DOHH2 (cell line): Measurements from ENCODE around the gene CMTR1.

Experiments
- H3F3A ChIP-seq: fragments of 200-600 bp; sonication (generic), shearing (Covaris generic); 2 replicates; pipeline ENCODE4 v1.6.0; 2016; ENCODE audit warnings: antibody characterized with exemption, mild to moderate bottlenecking; ENCODE audit not compliant: control insufficient read depth, insufficient read depth
- H3K27ac ChIP-seq: fragments of 200-600 bp; sonication (generic); 2 replicates; pipeline ENCODE4 v1.5.1; 2014; ENCODE audit warnings: low read depth, mild to moderate bottlenecking, low read length, moderate library complexity
- H3K27me3 ChIP-seq: fragments of 200-600 bp; sonication (generic); 2 replicates; pipeline ENCODE4 v1.6.1; 2014; ENCODE audit warnings: mild to moderate bottlenecking, low read length, mixed read lengths; ENCODE audit not compliant: control insufficient read depth
- H3K36me3 ChIP-seq: fragments of 200-600 bp; sonication (generic); 2 replicates; pipeline ENCODE4 v1.6.1; 2014; ENCODE audit warnings: mild to moderate bottlenecking, low read length, moderate library complexity, mixed read lengths; ENCODE audit not compliant: control insufficient read depth
- H3K4me1 ChIP-seq: fragments of 200-600 bp; sonication (generic); 2 replicates; pipeline ENCODE4 v1.6.1; 2014; ENCODE audit warnings: mild to moderate bottlenecking, low read length, mixed read lengths; ENCODE audit not compliant: control insufficient read depth
- H3K4me2 ChIP-seq: fragments of 200-600 bp; sonication (generic); 2 replicates; pipeline ENCODE4 v1.6.0; 2014; ENCODE audit warnings: mild to moderate bottlenecking, low read length, moderate library complexity
- H3K4me3 ChIP-seq: fragments of 200-600 bp; sonication (generic); 2 replicates; pipeline ENCODE4 v1.5.1; 2014; ENCODE audit warnings: mild to moderate bottlenecking, low read length, mixed read lengths
- H3K79me2 ChIP-seq: fragments of 200-600 bp; sonication (generic); 2 replicates; pipeline ENCODE4 v1.6.1; 2014; ENCODE audit warnings: mild to moderate bottlenecking, low read length, mixed read lengths; ENCODE audit not compliant: control insufficient read depth
- H3K9me2 ChIP-seq: fragments of 200-600 bp; sonication (generic); replicated peaks from 2 replicates; pipeline ENCODE4 v1.6.1; 2014; ENCODE audit warnings: mild to moderate bottlenecking, low read length, mixed read lengths; ENCODE audit not compliant: control insufficient read depth
- H3K9me3 ChIP-seq: fragments of 200-600 bp; sonication (generic); 2 replicates; pipeline ENCODE4 v1.6.1; 2014; ENCODE audit warnings: antibody characterized with exemption, low read length, mixed read lengths; ENCODE audit not compliant: control insufficient read depth, insufficient read depth
- H4K20me1 ChIP-seq: fragments of 200-600 bp; sonication (generic); 2 replicates; pipeline ENCODE4 v1.6.0; 2014; ENCODE audit warnings: low read depth, mild to moderate bottlenecking, antibody characterized with exemption, low read length, moderate library complexity; ENCODE audit not compliant: control insufficient read depth, insufficient read depth
- CTCF ChIP-seq: fragments of 200-600 bp; sonication (generic); IDR thresholded peaks from one replicate; pipeline ENCODE4 v1.5.1; 2014; ENCODE audit warnings: antibody characterized with exemption, mild to moderate bottlenecking, low read depth, low read length; ENCODE audit not compliant: poor library complexity, severe bottlenecking
- EZH2phosphoT487 ChIP-seq: fragments of 200-600 bp; sonication (generic); IDR thresholded peaks from 2 replicates; pipeline ENCODE4 v1.6.1; 2017; ENCODE audit warnings: borderline replicate concordance, mild to moderate bottlenecking, antibody characterized with exemption, low read length, moderate library complexity, mixed read lengths

The CMTR1 gene

DNA sequence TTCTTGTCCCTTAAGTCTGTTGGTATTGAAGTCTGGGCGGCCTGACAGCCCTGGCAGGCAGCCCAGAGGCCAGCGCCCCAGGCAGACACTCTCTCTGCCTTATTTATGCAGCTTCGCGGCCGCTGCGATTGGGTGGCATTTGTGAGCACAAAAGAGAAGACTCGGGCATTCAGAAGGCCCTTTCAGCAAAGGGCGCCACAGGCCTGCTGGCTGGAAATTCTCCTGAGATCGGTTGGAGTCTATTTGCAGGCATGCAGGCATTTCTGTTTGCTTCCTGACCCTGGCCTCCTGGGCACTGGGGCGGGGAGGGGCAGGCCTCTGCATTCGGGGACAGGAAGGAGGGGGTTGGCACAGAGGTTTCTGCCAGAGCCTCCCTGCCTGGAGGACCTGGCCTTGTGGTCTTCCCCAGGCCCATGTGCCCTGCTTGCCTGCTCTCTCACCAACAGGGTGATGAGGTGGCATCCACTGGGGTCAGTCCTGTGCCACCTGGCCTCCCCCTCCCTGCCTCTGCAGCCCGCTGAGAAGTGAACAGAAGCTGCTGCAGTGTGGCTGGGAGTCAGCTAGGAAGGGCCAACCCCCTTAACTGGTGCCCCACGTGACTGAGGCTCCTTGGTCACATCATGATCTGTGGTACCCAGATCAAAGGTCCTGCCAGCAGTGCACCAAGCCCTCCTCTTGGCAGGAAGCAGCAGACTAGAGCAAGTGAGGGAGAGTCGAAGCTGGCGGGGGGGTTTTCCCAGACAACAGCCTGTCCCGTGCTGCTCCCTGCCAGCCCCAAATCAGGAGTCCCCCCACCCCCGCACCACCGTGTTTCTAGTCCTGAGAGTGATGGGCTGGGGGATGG is 83.3 kb downstream of the CMTR1 start:
- Histone ChIP-seq H3F3A (no peaks in the 10 kb centered on the region), H3K4me2 (no peak overlapping the region), H3K27me3 (peaks cover 17% of the 10 kb centered on the region), H3K27ac (no peak overlapping the region), H3K9me2 (no peaks in the 10 kb centered on the region), H3K36me3 (no peaks in the 10 kb centered on the region), H3K4me3 (no peak overlapping the region), H3K79me2 (no peaks in the 10 kb centered on the region), H3K4me1 (no peaks in the 10 kb centered on the region), H4K20me1 (no peaks in the 10 kb centered on the region), H3K9me3 (no peaks in the 10 kb centered on the region)
- TF ChIP-seq CTCF (no peak), EZH2phosphoT487 (no peak)

DNA sequence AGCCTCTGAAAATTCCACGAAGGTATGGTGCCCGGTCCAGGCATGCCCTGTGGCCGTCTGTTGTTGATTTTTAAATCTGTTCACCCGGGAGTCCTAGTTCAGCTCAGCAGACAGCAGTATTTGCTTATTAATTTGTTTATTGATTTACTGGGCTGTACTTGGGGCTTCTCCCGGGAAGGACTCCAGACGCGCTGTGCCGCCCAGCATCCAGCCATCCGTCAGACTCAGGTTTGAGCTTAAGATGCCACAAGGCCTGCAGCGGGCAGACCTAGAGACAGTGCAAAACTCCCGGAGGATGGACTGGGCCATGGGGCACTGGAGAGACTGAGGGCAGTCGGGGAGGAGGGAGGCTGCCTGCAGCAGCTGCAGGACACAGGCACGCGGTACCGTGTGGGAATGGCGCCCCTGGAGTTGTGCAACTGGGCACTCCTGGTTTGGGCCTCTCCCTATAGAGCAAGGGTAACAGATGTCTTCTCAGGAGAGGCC is 83.9 kb downstream of the CMTR1 start:
- TF ChIP-seq EZH2phosphoT487, result no peak
- TF ChIP-seq CTCF, result no peak
- H4K20me1 ChIP-seq, result no peaks in the 10 kb centered on the region
- H3K79me2 ChIP-seq, result no peaks in the 10 kb centered on the region
- no peak overlapping the region for H3K4me2 ChIP-seq
- no peaks in the 10 kb centered on the region for H3K9me2 ChIP-seq
- no peak overlapping the region for H3K4me3 ChIP-seq
- H3K4me1 ChIP-seq, result no peaks in the 10 kb centered on the region
- no peaks in the 10 kb centered on the region for H3K36me3 ChIP-seq
- H3F3A ChIP-seq, result no peaks in the 10 kb centered on the region
- H3K27me3 ChIP-seq, result peaks cover 19% of the 10 kb centered on the region
- H3K9me3 ChIP-seq, result no peaks in the 10 kb centered on the region
- H3K27ac ChIP-seq, result no peak overlapping the region

DNA sequence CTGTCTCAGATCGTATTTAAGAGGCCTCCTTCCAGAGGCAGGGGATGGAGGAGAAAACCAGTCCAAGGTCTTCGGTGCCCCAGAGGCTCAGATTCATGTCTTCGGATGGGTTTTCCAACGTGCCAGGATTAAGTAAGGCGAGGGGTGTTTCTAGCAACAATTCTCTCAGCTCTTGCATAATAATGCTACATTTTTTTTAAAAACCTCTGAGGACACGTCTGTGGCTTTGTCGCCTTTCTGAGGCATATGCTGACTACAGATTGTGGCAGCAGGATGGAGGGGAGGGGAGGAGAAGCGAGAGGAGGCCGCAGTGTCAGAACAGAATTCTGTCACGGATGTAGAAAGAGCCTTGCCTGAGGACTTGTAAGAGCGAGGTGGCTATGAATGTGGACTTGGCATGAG is 84.4 kb downstream of the CMTR1 start:
- TF ChIP-seq CTCF, result no peak
- no peak for TF ChIP-seq EZH2phosphoT487
- Histone ChIP-seq H3F3A (no peaks in the 10 kb centered on the region), H3K9me2 (no peaks in the 10 kb centered on the region), H3K79me2 (no peaks in the 10 kb centered on the region), H3K4me1 (no peaks in the 10 kb centered on the region), H3K27me3 (peaks cover 19% of the 10 kb centered on the region), H3K4me3 (no peak overlapping the region), H3K4me2 (no peak overlapping the region), H4K20me1 (no peaks in the 10 kb centered on the region), H3K27ac (no peak overlapping the region), H3K36me3 (no peaks in the 10 kb centered on the region), H3K9me3 (no peaks in the 10 kb centered on the region)
